Coronary artery (tissue), 2 donors: ENCODE measurements around the gene SETD7.

ENCODE experiments used
- DNase-seq: peaks from one replicate; pipeline ENCODE4 v3.0.0-alpha.2; 2017; ENCODE audit warnings: low spot score
- H3K27ac ChIP-seq, 2 donors: fragments of 200-600 bp; sonication (generic); one replicate each; pipeline ENCODE4 v1.5.1; 2016 to 2019
- H3K4me3 ChIP-seq: fragments of 200-600 bp; sonication (generic); 2 replicates; pipeline ENCODE4 v1.5.1; 2016; ENCODE audit warnings: mild to moderate bottlenecking, moderate library complexity
- TF ChIP-seq, protein P1 (sequence below): fragments of 200-600 bp; sonication (generic); IDR thresholded peaks from one replicate; pipeline ENCODE4 v1.5.1; 2019; ENCODE audit warnings: antibody characterized with exemption

Gene SETD7

DNA sequence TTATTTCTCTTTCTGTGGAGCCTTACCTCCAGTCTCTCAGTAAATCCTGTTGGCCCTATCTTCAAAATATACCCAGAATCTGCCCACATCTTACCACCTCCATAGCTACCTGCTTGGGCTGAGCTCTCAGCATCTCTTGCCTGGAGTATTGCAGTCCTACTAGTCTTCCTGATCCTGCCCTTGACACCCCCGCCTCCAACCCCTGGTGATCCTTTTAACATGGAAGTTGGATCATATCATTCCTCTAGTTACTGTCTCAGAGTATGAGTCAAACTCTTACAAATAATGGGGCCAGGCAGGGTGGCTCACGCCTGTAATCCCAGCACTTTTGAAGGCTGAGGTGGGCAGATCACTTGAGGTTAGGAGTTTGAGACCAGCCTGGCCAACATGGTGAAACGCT is 43.1 kb upstream of the SETD7 start:
- TF ChIP-seq, protein P1, sequence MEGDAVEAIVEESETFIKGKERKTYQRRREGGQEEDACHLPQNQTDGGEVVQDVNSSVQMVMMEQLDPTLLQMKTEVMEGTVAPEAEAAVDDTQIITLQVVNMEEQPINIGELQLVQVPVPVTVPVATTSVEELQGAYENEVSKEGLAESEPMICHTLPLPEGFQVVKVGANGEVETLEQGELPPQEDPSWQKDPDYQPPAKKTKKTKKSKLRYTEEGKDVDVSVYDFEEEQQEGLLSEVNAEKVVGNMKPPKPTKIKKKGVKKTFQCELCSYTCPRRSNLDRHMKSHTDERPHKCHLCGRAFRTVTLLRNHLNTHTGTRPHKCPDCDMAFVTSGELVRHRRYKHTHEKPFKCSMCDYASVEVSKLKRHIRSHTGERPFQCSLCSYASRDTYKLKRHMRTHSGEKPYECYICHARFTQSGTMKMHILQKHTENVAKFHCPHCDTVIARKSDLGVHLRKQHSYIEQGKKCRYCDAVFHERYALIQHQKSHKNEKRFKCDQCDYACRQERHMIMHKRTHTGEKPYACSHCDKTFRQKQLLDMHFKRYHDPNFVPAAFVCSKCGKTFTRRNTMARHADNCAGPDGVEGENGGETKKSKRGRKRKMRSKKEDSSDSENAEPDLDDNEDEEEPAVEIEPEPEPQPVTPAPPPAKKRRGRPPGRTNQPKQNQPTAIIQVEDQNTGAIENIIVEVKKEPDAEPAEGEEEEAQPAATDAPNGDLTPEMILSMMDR, result no peak

DNA sequence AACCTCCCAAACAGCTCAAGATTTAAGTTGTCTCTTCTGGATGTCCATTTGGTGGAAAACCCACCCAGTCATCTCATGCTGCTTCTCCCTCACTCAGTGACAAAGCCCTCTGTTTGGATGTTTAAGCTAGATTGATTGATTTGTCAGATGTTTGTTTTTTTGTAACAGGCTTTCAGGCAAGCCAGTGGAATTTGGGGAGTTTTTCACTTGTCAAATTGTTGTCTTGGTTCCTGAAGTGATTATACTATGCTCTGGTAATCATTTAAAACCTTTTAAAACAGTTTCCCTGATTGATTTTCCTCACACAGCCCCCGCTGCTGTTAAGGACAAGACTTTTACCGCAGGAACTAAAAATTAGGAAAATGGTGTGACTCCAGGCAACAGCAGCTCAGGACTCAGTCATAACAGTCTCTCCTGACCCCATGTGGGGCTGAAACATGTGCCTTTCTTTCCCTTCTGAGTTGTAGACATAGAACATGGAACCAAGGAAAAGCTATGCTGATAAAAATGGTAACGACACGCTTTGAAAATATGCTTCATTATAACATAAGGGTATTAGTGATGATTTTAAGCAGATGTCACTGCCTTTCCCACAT is 40.8 kb upstream of the SETD7 start:
- peak overlapping the region in 1 of 2 donors; percentile 43 for H3K27ac ChIP-seq

More for the DNA sequence above, 43.1 kb upstream of the SETD7 start:
- Histone ChIP-seq H3K27ac (no peak overlapping the region), H3K4me3 (no peak overlapping the region)
- no peak for DNase-seq

DNA sequence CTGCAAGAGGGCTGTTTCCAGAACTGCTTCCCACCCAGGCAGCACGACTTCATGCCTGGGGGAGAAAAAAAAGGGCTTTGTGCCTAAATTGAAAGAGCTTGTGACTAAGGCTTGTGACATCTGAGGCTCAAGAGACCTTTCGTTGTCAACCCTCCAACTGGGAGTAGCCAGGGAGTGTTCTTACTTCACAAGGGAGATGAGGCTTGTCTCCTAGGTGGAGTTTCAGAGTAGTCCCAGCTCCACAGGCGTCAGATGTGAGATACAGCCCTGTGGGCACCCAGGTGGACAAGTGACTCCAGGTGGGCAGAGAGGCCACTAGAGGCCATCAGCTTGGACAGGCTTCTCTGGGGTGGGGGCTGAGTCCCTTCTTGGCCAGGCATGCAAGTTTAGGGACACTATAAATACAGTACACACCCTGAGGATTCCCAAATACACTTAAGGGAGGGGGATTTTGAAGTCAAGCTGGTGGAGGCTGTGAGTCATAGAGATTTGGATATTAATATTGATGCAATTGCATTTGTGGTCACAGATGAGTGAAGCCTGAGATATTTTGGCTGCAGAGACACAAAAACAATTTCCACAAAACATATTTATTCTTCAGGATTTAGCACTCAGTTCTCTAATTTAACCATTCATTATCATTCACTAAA is 40.1 kb upstream of the SETD7 start:
- no peak for DNase-seq
- Histone ChIP-seq H3K27ac (peak overlapping the region in 1 of 2 donors; percentile 43), H3K4me3 (no peak overlapping the region)
- TF ChIP-seq, protein P1, result no peak

More for the DNA sequence above, 40.8 kb upstream of the SETD7 start:
- H3K4me3 ChIP-seq, result no peak overlapping the region
- no peak for DNase-seq
- TF ChIP-seq, protein P1, result no peak

GRCh38 chr4:139594591-139595185 is 38.7 kb upstream of the SETD7 start:
- Histone ChIP-seq H3K4me3 (no peak overlapping the region), H3K27ac (no peak overlapping the region)
- TF ChIP-seq, protein P1, result no peak
- no peak for DNase-seq

DNA sequence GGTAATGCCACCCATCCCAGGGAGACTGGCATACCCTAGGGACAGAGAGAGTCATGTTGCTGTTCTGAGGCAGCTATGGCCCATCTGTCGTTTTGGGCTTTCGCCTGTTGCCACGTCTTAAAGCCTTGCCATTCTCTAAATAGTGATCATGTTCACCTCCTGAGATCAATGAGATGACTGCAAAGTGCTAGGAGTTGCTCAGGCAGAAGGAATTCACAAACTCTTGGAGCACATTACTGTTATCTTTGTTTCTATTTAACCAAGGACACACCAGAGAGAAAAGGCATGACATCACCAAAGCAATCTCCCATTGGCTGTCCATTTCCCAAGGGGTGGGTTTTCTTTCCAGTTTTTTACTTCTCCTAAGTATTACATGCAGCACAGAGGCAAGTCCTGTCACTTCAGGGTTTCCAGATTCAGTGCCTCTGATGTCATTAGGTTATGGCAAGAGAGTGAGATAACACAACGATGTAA is 37.1 kb upstream of the SETD7 start:
- TF ChIP-seq, protein P1, result no peak
- Histone ChIP-seq H3K27ac (no peak overlapping the region), H3K4me3 (no peak overlapping the region)
- DNase-seq, result no peak

GRCh38 chr4:139589336-139590018 is 33.5 kb upstream of the SETD7 start:
- TF ChIP-seq, protein P1, result no peak
- Histone ChIP-seq H3K4me3 (no peak overlapping the region), H3K27ac (no peak overlapping the region)
- no peak for DNase-seq
